Tibial nerve (tissue), 4 donors: Measurements from ENCODE around the gene UBE2D3. TPM values are rescaled to one million over a fixed set of nuclear protein-coding genes. Genes with fewer than 3 reads are reported as not detected.
"Not testable (repeated sequence)": the region's sequence is repeated elsewhere in the genome, so short reads cannot be mapped to it uniquely, and the experiment has no call there.

Experiments used
- DNase-seq, 2 donors: peaks; one replicate each; pipeline ENCODE4 v3.0.0-alpha.2; 2019; ENCODE audit warnings: low spot score in 2 of 2
- H3K27ac ChIP-seq, 4 donors: fragments of 200-600 bp; sonication (generic) in 3 of 4; one replicate each; pipeline ENCODE4 v1.5.1; 2017 to 2019; ENCODE audit warnings: mild to moderate bottlenecking in 1 of 4
- H3K27me3 ChIP-seq, 2 donors: fragments of 200-600 bp; sonication (generic) in 1 of 2; one replicate each; pipeline versions ENCODE4 v1.5.1 to v1.6.0; 2017 to 2019
- H3K36me3 ChIP-seq, 3 donors: fragments of 200-600 bp; sonication (generic); one replicate each; pipeline ENCODE4 v1.5.1; 2018 to 2019
- H3K4me1 ChIP-seq, 4 donors: fragments of 200-600 bp; sonication (generic) in 3 of 4; one replicate each; pipeline ENCODE4 v1.5.1; 2017 to 2019
- H3K4me3 ChIP-seq, 4 donors: fragments of 200-600 bp; sonication (generic) in 3 of 4; one replicate each; pipeline ENCODE4 v1.5.1; 2017 to 2019; ENCODE audit warnings: mild to moderate bottlenecking in 1 of 4, moderate library complexity in 1 of 4
- H3K9me3 ChIP-seq, 4 donors: fragments of 200-600 bp; sonication (generic) in 3 of 4; one replicate each; pipeline ENCODE4 v1.5.1; 2017 to 2019
- EP300 ChIP-seq, 2 donors: sonication (generic); formaldehyde crosslinking; IDR thresholded peaks; one replicate each; pipeline ENCODE4 v1.6.1; 2017; ENCODE audit warnings: antibody characterized with exemption in 2 of 2, mild to moderate bottlenecking in 1 of 2
- POLR2A ChIP-seq, 2 donors: fragments of 450-650 bp; IDR thresholded peaks; one replicate each; pipeline ENCODE4 v1.6.1; 2017; ENCODE audit warnings: antibody characterized with exemption in 2 of 2, mild to moderate bottlenecking in 2 of 2, moderate library complexity in 2 of 2
- WGBS, 2 donors: methylation state at CpG; one replicate each; pipeline ENCODE4 v1.1.5; 2018; 5-methylcytosine and 5-hydroxymethylcytosine counted together
- total RNA-seq, 4 donors: library from RNA; depleted of rRNA; stranded (reverse); fragments of >200 nt; gene quantifications; one replicate each; pipeline ENCODE4 v1.1.0, GENCODE V29; 2016
- TF ChIP-seq, protein P1 (sequence below), 5 experiments: fragments of 200-600 bp in 3 of 5; fragments of 450-650 bp in 2 of 5; sonication (generic) in 3 of 5; IDR thresholded peaks; one replicate each; pipeline ENCODE4 v1.5.1; 2016 to 2019; ENCODE audit warnings: antibody characterized with exemption in 5 of 5, mild to moderate bottlenecking in 3 of 5, moderate library complexity in 2 of 5

The UBE2D3 gene
- total RNA-seq, 4 donors from 2014 or later = 305 to 409 (median 347) TPM

DNA sequence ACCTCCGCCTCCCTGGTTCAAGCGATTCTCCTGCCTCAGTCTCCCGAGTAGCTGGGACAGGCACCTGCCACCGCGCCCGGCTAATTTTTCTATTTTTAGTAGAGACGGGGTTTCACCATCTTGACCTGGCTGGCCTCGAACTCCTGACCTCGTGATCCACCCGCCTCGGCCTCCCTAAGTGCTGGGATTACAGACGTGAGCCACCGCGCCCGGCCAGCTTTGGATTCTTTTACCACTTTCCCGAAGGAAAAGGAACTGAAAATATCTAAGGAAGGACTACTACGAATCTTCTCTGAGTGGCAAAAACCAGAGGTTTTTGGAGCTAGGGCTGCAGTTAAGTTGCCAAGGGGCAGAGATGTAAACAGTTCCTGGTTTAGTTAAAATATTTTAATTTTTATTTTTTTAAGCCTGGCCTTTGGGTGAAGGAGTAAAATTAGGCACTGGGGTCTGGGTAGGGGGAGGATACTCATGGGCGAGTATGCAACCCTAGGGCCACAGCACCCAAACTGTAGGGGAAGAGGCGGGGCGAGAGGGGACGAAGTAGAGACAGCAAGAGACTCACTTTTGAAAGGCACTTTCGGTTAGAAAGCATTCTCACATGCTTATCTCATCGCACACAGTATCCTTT is 40.9 kb upstream of the UBE2D3 start:
- DNase-seq = peak in 1 of 2 donors; percentile 16
- H3K4me1 ChIP-seq = peaks cover 0 to 30% (median 13%) of the 10 kb centered on the region in 4 donors
- 12 to 23% methylated on average over 23 of the region's 23 CpGs for WGBS, 2 donors
- TF ChIP-seq POLR2A (IDR thresholded peaks at IDR 0.05) (no peak), EP300 (IDR thresholded peaks at IDR 0.05) (no peak)
- TF ChIP-seq, protein P1, sequence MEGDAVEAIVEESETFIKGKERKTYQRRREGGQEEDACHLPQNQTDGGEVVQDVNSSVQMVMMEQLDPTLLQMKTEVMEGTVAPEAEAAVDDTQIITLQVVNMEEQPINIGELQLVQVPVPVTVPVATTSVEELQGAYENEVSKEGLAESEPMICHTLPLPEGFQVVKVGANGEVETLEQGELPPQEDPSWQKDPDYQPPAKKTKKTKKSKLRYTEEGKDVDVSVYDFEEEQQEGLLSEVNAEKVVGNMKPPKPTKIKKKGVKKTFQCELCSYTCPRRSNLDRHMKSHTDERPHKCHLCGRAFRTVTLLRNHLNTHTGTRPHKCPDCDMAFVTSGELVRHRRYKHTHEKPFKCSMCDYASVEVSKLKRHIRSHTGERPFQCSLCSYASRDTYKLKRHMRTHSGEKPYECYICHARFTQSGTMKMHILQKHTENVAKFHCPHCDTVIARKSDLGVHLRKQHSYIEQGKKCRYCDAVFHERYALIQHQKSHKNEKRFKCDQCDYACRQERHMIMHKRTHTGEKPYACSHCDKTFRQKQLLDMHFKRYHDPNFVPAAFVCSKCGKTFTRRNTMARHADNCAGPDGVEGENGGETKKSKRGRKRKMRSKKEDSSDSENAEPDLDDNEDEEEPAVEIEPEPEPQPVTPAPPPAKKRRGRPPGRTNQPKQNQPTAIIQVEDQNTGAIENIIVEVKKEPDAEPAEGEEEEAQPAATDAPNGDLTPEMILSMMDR (IDR thresholded peaks at IDR 0.05) = no peak
- peak overlapping the region; percentile 96 to 99 (median 98) for H3K27ac ChIP-seq
- peak overlapping the region; percentile 66 to 79 (median 68) for H3K4me3 ChIP-seq
- no peaks in the 10 kb centered on the region for H3K27me3 ChIP-seq
- no peaks in the 10 kb centered on the region for H3K36me3 ChIP-seq
- H3K9me3 ChIP-seq = no peaks in the 10 kb centered on the region

- Histone ChIP-seq H3K4me1 (peaks cover 0 to 30% (median 13%) of the 10 kb centered on the region in 4 donors), H3K27ac (peak overlapping the region; percentile 96 to 99 (median 98)), H3K4me3 (peak overlapping the region; percentile 66 to 79 (median 68)), H3K36me3 (peaks cover 0 to 5% (median 0%) of the 10 kb centered on the region in 3 donors), H3K9me3 (no peaks in the 10 kb centered on the region), H3K27me3 (no peaks in the 10 kb centered on the region)
- no peak for DNase-seq
- WGBS, 2 donors = 80 to 82% methylated on average over 12 of the region's 12 CpGs
- no peak for TF ChIP-seq POLR2A (IDR thresholded peaks at IDR 0.05)
- TF ChIP-seq, protein P1 (IDR thresholded peaks at IDR 0.05) = no peak
- TF ChIP-seq EP300 (IDR thresholded peaks at IDR 0.05) = no peak
Observed at GRCh38 chr4:102867278-102868152, 40.2 kb upstream of the UBE2D3 start.

DNA sequence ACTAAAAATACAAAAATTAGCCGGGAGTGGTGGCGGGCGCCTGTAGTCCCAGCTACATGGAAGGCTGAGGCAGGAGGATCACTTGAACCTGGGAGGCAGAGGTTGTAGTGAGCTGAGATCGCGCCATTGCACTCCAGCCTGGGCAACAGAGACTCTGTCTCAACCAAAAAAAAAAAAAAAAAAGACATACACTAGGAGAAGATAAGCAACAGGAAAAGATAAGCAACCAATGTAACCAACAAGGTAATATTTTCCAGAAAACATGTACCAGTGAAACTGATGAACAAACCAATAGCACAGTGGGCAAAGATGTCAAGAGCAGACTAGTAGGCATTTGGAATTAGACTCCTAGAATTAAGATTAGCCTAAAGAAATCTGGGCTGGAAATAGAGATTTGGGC is 38.0 kb upstream of the UBE2D3 start:
- DNase-seq, H3K4me3 ChIP-seq: not testable (repeated sequence)
- H3K4me1 ChIP-seq = peaks cover 0 to 23% (median 12%) of the 10 kb centered on the region in 4 donors

DNA sequence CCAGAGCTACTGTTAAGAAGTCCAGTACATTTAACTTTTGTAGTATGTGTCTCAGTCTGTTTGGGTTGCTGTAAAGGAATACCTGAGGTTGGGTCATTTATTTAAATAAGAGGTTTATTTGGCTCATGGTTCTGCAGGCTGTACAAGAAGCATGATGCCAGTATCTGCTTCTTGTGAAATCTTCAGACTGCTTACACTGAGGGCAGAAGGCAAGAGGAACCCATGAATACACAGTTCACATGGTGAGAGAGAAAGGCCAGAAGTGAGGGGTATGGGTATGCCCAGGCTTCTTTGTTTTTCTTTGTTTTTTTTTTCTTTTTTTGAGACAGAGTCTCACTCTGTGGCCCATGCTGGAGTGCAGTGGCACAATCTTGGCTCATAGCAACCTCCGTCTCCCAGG is 35.4 kb upstream of the UBE2D3 start:
- H3K27ac ChIP-seq = peak overlapping the region in 1 of 4 donors; percentile 56
- H3K9me3 ChIP-seq = peaks cover 0 to 18% (median 4%) of the 10 kb centered on the region in 4 donors
- H3K4me3 ChIP-seq = no peak overlapping the region
- DNase-seq = no peak
- peaks cover 0 to 20% (median 0%) of the 10 kb centered on the region in 3 donors for H3K36me3 ChIP-seq
- 97 to 100% methylated on average over 1 of the region's 1 CpG for WGBS, 2 donors
- no peaks in the 10 kb centered on the region for H3K27me3 ChIP-seq
- H3K4me1 ChIP-seq = peaks cover 0 to 9% (median 6%) of the 10 kb centered on the region in 4 donors
- TF ChIP-seq EP300 (IDR thresholded peaks at IDR 0.05) (no peak), POLR2A (IDR thresholded peaks at IDR 0.05) (no peak)
- TF ChIP-seq, protein P1 (IDR thresholded peaks at IDR 0.05) = no peak

More for the DNA sequence above, 38.0 kb upstream of the UBE2D3 start:
- peaks cover 0 to 10% (median 0%) of the 10 kb centered on the region in 3 donors for H3K36me3 ChIP-seq
- H3K27ac ChIP-seq, H3K27me3 ChIP-seq, H3K9me3 ChIP-seq: not testable (repeated sequence)
- WGBS, 2 donors = 94 to 98% methylated on average over 5 of the region's 5 CpGs

- no peak for DNase-seq
- Histone ChIP-seq H3K9me3 (peaks cover 0 to 18% (median 4%) of the 10 kb centered on the region in 4 donors), H3K27ac (no peak overlapping the region), H3K4me3 (no peak overlapping the region), H3K27me3 (no peaks in the 10 kb centered on the region), H3K36me3 (peaks cover 0 to 20% (median 0%) of the 10 kb centered on the region in 3 donors), H3K4me1 (peaks cover 0 to 2% (median 0%) of the 10 kb centered on the region in 4 donors)
- WGBS, 2 donors = 91 to 97% methylated on average over 1 of the region's 1 CpG
- TF ChIP-seq POLR2A (IDR thresholded peaks at IDR 0.05) = no peak
- TF ChIP-seq, protein P1 (IDR thresholded peaks at IDR 0.05) = no peak
- no peak for TF ChIP-seq EP300 (IDR thresholded peaks at IDR 0.05)
Observed at GRCh38 chr4:102862016-102862415, 34.7 kb upstream of the UBE2D3 start.
